RWPE2 (cell line): ENCODE results near the gene VAX1.

Source experiments
- ATAC-seq: fragments of 200-7000 bp; cut with Tn5 transposase; 3 replicates; pipeline ENCODE4 v1.9.1; 2021; ENCODE audit warnings: low read depth
- DNase-seq: peaks from one replicate; pipeline ENCODE4 v3.0.0-alpha.2; 2020; ENCODE audit warnings: low spot score
- H3K27ac ChIP-seq: fragments of 450-650 bp; 2 replicates; pipeline ENCODE4 v1.5.1; 2017; ENCODE audit warnings: mild to moderate bottlenecking; ENCODE audit not compliant: poor library complexity, severe bottlenecking
- H3K27me3 ChIP-seq: fragments of 250-450 bp; sonication (Bioruptor Pico); 2 replicates; pipeline ENCODE4 v1.5.1; 2021; ENCODE audit warnings: mild to moderate bottlenecking, moderate library complexity; ENCODE audit not compliant: insufficient read depth, poor library complexity, severe bottlenecking
- H3K36me3 ChIP-seq: fragments of 250-450 bp; sonication (Bioruptor Pico); 2 replicates; pipeline ENCODE4 v1.5.1; 2020; ENCODE audit warnings: low read depth, mild to moderate bottlenecking, moderate library complexity
- H3K4me1 ChIP-seq: fragments of 250-450 bp; sonication (Bioruptor Pico); 2 replicates; pipeline ENCODE4 v1.5.1; 2021; ENCODE audit warnings: mild to moderate bottlenecking, moderate library complexity; ENCODE audit not compliant: insufficient read depth, poor library complexity, severe bottlenecking
- H3K4me3 ChIP-seq: fragments of 250-450 bp; sonication (Bioruptor Pico); 2 replicates; pipeline ENCODE4 v1.5.1; 2021; ENCODE audit warnings: mild to moderate bottlenecking, moderate library complexity; ENCODE audit not compliant: severe bottlenecking
- H3K9me3 ChIP-seq: fragments of 250-450 bp; sonication (Bioruptor Pico); 2 replicates; pipeline ENCODE4 v1.5.1; 2021; ENCODE audit warnings: mild to moderate bottlenecking, moderate library complexity; ENCODE audit not compliant: severe bottlenecking
- TF ChIP-seq, protein P1 (sequence below): fragments of 450-650 bp; IDR thresholded peaks from one replicate; pipeline ENCODE4 v1.5.1; 2017; ENCODE audit warnings: mild to moderate bottlenecking, moderate library complexity; ENCODE audit not compliant: poor library complexity, severe bottlenecking

Gene VAX1

DNA sequence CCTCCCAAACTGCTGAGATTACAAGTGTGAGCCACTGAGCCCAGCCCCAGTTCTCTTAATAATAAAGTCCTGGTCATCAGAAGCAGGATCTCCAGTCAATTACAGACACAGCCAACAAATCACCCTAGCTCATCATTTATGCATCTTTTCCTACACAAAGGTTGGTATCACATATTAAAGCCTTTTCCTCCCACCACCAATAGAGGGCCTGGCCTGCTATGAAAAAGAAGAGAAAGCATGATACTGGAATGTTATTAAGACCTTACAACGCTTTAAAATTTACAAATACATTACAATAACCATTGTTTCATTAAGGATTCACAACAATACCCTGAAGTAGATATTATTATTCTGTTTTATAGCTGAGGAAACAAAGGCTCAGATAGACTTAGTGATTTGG, 25.9 kb downstream of the VAX1 start:
- TF ChIP-seq, protein P1, sequence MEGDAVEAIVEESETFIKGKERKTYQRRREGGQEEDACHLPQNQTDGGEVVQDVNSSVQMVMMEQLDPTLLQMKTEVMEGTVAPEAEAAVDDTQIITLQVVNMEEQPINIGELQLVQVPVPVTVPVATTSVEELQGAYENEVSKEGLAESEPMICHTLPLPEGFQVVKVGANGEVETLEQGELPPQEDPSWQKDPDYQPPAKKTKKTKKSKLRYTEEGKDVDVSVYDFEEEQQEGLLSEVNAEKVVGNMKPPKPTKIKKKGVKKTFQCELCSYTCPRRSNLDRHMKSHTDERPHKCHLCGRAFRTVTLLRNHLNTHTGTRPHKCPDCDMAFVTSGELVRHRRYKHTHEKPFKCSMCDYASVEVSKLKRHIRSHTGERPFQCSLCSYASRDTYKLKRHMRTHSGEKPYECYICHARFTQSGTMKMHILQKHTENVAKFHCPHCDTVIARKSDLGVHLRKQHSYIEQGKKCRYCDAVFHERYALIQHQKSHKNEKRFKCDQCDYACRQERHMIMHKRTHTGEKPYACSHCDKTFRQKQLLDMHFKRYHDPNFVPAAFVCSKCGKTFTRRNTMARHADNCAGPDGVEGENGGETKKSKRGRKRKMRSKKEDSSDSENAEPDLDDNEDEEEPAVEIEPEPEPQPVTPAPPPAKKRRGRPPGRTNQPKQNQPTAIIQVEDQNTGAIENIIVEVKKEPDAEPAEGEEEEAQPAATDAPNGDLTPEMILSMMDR, result peak; percentile 55
- no peak for ATAC-seq

DNA sequence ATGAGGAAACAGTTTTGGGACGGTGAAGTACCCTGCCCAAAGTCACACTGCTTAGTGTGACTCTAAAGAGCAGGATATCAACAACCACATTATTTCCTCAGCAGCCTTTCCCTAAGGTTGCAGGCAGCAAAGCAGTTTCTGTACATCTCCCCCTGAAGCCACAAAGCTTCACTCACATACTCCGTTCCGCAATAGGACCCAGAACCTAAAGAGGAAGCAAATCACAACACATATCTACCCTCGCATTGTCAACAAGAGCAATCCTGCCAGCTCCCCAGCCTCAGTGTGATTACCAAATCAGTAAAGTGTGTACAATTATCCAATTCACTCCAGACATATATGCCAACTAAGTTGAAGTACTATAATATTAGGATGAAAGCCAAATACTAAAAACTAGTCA, 30.8 kb downstream of the VAX1 start:
- Histone ChIP-seq H3K36me3 (no peaks in the 10 kb centered on the region), H3K9me3 (no peaks in the 10 kb centered on the region), H3K4me1 (no peaks in the 10 kb centered on the region), H3K27ac (no peak overlapping the region), H3K4me3 (no peak overlapping the region), H3K27me3 (peaks cover 5% of the 10 kb centered on the region)
- TF ChIP-seq, protein P1, result no peak
- ATAC-seq, result no peak
- no peak for DNase-seq

More for the DNA sequence above, 25.9 kb downstream of the VAX1 start:
- no peaks in the 10 kb centered on the region for H3K9me3 ChIP-seq
- no peak overlapping the region for H3K4me3 ChIP-seq
- H3K36me3 ChIP-seq, result no peaks in the 10 kb centered on the region
- no peak overlapping the region for H3K27ac ChIP-seq
- H3K27me3 ChIP-seq, result peaks cover 20% of the 10 kb centered on the region
- no peak for DNase-seq
- no peaks in the 10 kb centered on the region for H3K4me1 ChIP-seq

DNA sequence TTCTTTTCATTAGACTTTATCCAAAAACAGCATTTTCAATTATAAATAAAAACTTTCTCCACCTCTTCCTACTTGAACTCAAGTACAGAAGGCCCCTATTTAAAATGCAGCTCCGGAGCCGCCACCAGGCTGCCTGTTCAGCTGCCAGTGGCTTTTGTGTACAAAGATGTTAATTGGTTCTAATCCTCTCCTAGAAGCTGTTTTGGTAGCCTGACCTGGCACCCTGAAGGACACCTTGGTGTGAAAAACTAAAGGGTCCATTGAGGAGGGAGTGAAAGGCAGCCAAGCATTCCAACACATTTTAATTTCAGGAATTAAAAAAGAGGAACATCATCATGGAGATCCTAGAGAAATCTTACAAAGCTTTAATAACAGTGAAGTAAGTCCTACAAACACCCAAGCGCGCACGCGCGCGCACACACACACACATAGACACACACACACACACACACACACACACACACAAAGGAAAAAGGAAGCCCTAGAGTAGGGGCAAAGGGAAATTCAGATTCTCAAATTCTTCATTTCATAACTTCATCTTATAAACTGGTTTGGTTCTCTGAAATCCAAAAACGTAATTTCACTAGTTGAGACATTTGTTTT, 41.4 kb downstream of the VAX1 start:
- DNase-seq (no peak), ATAC-seq (no peak)
- H3K4me1 ChIP-seq, result no peaks in the 10 kb centered on the region

DNA sequence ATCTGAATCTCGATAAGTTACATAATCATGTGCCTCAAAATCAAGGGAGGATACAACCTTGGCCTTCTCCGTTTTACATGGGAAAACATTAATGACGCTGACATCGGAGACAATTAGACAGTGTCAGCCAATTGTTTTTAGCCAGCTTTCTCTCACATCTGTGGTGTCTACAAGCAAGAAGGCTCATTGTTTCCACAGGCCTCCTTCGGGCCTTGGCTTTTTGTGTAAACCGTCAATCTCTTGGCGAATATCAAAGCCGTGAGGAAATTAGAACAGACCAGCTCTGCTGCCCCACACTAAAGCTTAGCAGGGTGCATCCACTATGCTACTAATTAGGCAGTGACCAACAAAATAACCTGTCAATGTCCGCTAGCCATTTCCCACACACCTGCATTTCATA, 43.2 kb downstream of the VAX1 start:
- Histone ChIP-seq H3K4me1 (no peaks in the 10 kb centered on the region), H3K36me3 (no peaks in the 10 kb centered on the region), H3K9me3 (no peaks in the 10 kb centered on the region), H3K4me3 (no peak overlapping the region), H3K27ac (no peak overlapping the region), H3K27me3 (no peaks in the 10 kb centered on the region)
- TF ChIP-seq, protein P1, result no peak
- no peak for DNase-seq
- ATAC-seq, result no peak

More for the DNA sequence above, 41.4 kb downstream of the VAX1 start:
- H3K9me3 ChIP-seq, result no peaks in the 10 kb centered on the region
- H3K36me3 ChIP-seq, result no peaks in the 10 kb centered on the region
- TF ChIP-seq, protein P1, result no peak
- no peak overlapping the region for H3K4me3 ChIP-seq
- no peaks in the 10 kb centered on the region for H3K27me3 ChIP-seq
- no peak overlapping the region for H3K27ac ChIP-seq

DNA sequence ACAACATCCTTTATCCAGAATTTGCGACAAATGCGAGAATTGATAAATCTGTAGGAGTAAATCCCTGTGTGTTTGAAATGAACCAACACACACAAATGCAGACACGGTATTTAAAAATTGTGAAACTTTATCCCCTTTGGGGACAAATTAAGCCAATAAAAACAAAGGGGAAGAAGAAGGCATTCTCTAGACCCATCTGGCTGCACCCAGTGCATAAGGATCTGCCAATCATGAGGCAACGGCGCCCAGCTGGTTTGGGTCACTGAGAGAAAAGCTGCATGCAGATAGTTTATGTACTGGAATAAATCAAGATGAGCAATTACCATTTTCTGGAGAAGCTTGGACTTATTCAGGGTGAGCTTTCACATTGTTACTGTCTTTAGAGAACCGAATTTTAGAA, 45.7 kb downstream of the VAX1 start:
- Histone ChIP-seq H3K27me3 (no peaks in the 10 kb centered on the region), H3K4me3 (no peak overlapping the region), H3K4me1 (no peaks in the 10 kb centered on the region), H3K36me3 (no peaks in the 10 kb centered on the region), H3K9me3 (no peaks in the 10 kb centered on the region), H3K27ac (no peak overlapping the region)
- ATAC-seq (no peak), DNase-seq (no peak)
- TF ChIP-seq, protein P1, result no peak
